ENCODE data around the gene NFKBIE. TPM values are rescaled to one million over a fixed set of nuclear protein-coding genes. Genes with fewer than 3 reads are reported as not detected.

NFKBIE gene
- total RNA-seq, 4 donors from 2014 or later, result 1.3 to 5.9 (median 2.8) TPM

DNA sequence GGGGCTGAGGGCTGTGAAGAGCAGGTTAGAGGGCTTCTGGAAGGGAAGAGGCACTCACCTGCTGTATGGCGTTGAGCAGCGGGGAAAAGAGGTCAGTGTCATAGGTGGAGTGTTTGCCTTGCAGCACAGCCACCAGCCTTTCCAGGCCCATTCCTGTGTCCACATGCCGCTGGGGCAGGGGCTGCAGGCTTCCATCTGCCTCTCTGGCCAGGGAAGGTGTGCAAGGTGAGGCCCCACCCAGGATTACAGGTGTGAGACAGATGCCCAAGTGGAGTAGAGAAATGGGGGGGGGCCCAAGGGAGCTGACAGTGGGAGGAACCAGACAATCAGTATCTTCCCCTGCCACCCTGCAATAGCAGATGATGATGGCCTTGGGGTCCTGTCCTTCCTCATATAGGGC is 44.9 kb upstream of the NFKBIE start:
- Histone ChIP-seq H3K9me3 (no peaks in the 10 kb centered on the region), H3K27ac (no peak overlapping the region), H3K36me3 (no peaks in the 10 kb centered on the region), H3K27me3 (no peaks in the 10 kb centered on the region), H3K4me3 (no peak overlapping the region), H3K4me1 (peaks cover 0 to 7% of the 10 kb centered on the region in 2 donors)
- DNase-seq, result no peak
- TF ChIP-seq CTCF (IDR thresholded peaks at IDR 0.05), result no peak
- TF ChIP-seq POLR2A (IDR thresholded peaks at IDR 0.05), result no peak
- intact Hi-C loops (cut with DNase I; ENCODE audit: low total_unique reads), result no loop called here

DNA sequence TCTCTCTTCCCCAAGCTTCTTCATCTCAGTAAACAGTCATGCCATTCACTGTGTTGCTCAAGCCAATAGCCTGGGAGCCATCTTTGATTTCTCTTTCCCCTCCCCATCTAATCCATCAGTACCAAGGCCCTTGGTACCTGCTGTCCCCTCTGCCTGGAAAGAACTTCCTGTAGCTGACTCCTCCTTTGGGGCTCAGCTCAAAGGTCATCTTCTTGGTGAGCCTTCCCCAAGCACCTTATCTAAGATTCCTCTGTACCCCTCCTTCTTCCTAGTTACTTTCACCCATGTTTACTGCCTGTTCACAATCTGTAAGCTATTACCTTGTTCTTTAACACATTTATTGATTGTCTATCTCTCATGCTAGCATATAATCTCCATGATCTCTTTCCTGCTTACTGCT is 44.3 kb upstream of the NFKBIE start:
- intact Hi-C loops (cut with DNase I; ENCODE audit: low total_unique reads), result no loop called here
- H3K36me3 ChIP-seq, result no peaks in the 10 kb centered on the region
- no peak for DNase-seq
- no peaks in the 10 kb centered on the region for H3K9me3 ChIP-seq
- TF ChIP-seq CTCF (IDR thresholded peaks at IDR 0.05) (no peak), POLR2A (IDR thresholded peaks at IDR 0.05) (no peak)
- H3K4me1 ChIP-seq, result peaks cover 0 to 7% of the 10 kb centered on the region in 2 donors
- no peaks in the 10 kb centered on the region for H3K27me3 ChIP-seq
- no peak overlapping the region for H3K27ac ChIP-seq
- no peak overlapping the region for H3K4me3 ChIP-seq

- H3K9me3 ChIP-seq, result no peaks in the 10 kb centered on the region
- intact Hi-C loops (cut with DNase I; ENCODE audit: low total_unique reads), result no loop called here
- no peak for DNase-seq
- H3K36me3 ChIP-seq, result no peaks in the 10 kb centered on the region
- peaks cover 0 to 7% of the 10 kb centered on the region in 2 donors for H3K4me1 ChIP-seq
- no peak for TF ChIP-seq CTCF (IDR thresholded peaks at IDR 0.05)
- TF ChIP-seq POLR2A (IDR thresholded peaks at IDR 0.05), result no peak
- H3K4me3 ChIP-seq, result no peak overlapping the region
- no peaks in the 10 kb centered on the region for H3K27me3 ChIP-seq
- no peak overlapping the region for H3K27ac ChIP-seq
These were observed 43.7 kb upstream of the NFKBIE start for GRCh38 chr6:44309092-44309491.

GRCh38 chr6:44307217-44307616 is 41.9 kb upstream of the NFKBIE start:
- Histone ChIP-seq H3K36me3 (no peaks in the 10 kb centered on the region), H3K27me3 (no peaks in the 10 kb centered on the region)
- DNase-seq, result no peak

GRCh38 chr6:44306710-44307109 is 41.4 kb upstream of the NFKBIE start:
- Histone ChIP-seq H3K27ac (no peak overlapping the region), H3K4me3 (no peak overlapping the region), H3K4me1 (peaks cover 0 to under 1% of the 10 kb centered on the region in 2 donors), H3K27me3 (no peaks in the 10 kb centered on the region), H3K9me3 (no peaks in the 10 kb centered on the region), H3K36me3 (no peaks in the 10 kb centered on the region)
- intact Hi-C loops (cut with DNase I; ENCODE audit: low total_unique reads), result no loop called here
- no peak for TF ChIP-seq CTCF (IDR thresholded peaks at IDR 0.05)
- TF ChIP-seq POLR2A (IDR thresholded peaks at IDR 0.05), result no peak
- DNase-seq, result no peak

More at GRCh38 chr6:44307217-44307616, 41.9 kb upstream of the NFKBIE start:
- Histone ChIP-seq H3K9me3 (no peaks in the 10 kb centered on the region), H3K27ac (no peak overlapping the region), H3K4me1 (peaks cover 0 to 5% of the 10 kb centered on the region in 2 donors), H3K4me3 (no peak overlapping the region)
- intact Hi-C loops (cut with DNase I; ENCODE audit: low total_unique reads), result no loop called here
- TF ChIP-seq CTCF (IDR thresholded peaks at IDR 0.05), result no peak
- TF ChIP-seq POLR2A (IDR thresholded peaks at IDR 0.05), result no peak

All from uterus (tissue), 4 donors.